Testis (tissue), 2 donors: ENCODE measurements around the gene NTN4.

Source experiments
- CTCF ChIP-seq, 3 experiments: fragments of 450-650 bp in 2 of 3; fragments of 200-600 bp in 1 of 3; sonication (generic) in 1 of 3; IDR thresholded peaks; one replicate each; pipeline ENCODE4 v1.5.1; 2016 to 2019; ENCODE audit warnings: antibody characterized with exemption in 3 of 3, mild to moderate bottlenecking in 2 of 3, moderate library complexity in 1 of 3
- POLR2A ChIP-seq: fragments of 450-650 bp; IDR thresholded peaks from one replicate; pipeline ENCODE4 v1.6.1; 2017; ENCODE audit warnings: antibody characterized with exemption, mild to moderate bottlenecking, moderate library complexity

- TF ChIP-seq CTCF (IDR thresholded peaks at IDR 0.05) = no peak
- TF ChIP-seq POLR2A = no peak
Measured at GRCh38 chr12:95736631-95737030, 53.9 kb downstream of the NTN4 start.
